GM18861 (cell line): Measurements from ENCODE around the gene CEP126.

Source experiments
- ATAC-seq: cut with Tn5 transposase; IDR thresholded peaks from one replicate; pipeline ENCODE4 v1.9.1; 2021; ENCODE audit not compliant: unreplicated experiment

The CEP126 gene

DNA sequence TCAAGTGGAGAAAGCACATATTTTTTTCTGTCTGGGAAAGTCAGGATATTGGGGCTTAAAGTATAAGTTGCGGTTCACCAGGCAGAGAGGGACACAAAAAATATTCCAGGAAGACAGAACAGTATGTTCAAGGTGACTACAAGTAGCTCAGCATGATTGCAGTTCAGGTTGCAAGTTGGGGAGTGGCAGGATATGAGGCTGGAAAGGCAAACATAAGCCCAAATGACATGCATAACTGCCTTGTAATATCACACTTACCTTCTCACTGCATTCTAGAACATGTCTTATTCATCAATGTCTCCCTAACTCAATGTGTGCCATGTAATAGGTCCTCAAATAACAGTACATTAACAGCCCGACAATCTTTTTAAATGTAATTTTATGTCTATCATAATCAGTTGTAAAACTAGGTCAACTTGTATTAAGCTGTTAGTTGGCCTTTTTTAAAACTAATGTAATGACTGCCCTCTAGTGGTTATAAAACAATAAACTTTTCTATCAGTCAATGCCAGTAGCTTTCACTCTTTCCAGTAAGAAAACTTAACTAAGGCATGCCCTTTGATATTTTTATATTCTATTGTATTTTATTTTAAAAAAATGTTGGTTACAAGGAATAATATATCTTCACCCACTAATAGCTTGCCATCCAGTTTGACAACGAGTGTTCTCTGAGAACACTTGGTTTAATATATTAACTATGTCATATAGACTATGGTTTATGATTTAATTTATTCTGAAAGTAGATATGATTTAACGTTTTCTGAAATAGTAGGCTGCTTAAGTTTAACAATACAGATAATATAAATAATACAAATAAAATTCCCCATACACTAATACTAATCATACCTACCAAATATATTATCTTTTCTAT is 93.0 kb downstream of the CEP126 start:
- ATAC-seq = peak; percentile 91

DNA sequence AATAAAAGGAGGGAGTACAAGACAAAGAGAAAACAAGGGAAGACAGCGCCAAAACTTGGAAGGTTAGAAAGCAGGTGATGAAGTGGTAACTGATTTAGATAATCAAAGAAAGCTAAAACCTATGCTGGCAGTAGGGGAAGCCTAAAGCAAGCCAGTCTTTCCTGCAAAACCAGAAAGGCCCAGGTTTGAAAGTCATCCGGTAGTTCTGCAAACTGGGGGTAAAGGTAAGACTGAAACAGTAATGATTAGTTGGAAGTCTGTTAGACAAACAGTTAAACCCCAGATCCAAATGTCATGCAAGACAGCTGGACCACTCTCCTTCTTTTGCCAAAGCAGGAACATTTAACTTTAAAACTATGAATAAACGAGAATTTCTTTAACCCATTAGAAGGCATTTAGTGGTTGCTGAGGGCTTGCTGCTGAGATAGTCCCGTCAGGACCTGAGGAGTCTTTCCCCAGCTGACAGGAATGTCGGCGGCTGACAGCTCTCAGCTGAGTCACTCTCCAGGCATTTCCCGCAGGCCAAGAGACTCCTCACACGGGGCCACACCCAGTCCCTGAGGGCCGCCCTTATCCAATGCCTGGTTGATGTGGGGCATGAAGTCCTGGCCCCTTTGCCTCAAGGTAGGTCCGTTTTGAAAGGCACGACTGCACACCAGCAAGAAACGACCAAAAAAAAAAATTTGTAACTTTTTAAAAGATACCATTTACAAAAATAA is 96.1 kb downstream of the CEP126 start:
- ATAC-seq = no peak

DNA sequence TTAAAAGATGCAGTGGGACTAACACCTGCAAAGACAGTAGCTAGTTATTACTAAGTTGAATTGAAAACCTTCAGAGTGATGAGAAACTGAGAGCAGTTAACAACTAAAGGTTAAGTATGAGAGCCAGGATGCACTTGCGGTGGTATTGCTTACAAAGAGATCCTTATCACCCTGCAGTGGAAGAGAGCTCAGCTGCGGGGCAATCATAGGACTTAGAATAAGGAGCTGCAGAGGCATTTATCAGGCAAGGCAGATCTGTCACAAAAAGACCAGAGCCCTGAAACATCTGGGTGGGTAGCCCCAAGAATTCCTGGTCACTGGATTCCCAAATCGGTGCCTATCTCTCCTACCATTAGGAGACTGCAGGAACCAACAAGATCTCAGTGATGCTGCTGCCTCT is 98.1 kb downstream of the CEP126 start:
- no peak for ATAC-seq

DNA sequence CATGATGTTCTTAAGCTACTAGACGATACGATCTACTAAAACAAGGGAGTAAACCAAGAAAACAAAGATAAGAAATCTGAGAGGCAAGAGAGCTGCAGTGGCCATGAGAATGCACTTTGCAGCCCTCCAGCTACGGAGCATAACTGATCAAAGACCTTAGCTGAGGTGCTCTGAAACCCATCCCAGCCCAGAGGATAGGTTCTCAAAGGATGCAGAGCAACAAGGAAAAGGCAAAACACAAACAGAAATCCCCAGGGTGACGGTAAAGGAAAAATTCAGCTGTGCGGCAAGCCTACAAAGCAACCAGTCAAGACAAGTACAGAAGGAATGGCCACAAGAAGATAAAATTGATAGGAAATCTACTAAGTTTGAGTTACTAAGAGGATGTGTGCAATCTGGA is 99.9 kb downstream of the CEP126 start:
- ATAC-seq = no peak

DNA sequence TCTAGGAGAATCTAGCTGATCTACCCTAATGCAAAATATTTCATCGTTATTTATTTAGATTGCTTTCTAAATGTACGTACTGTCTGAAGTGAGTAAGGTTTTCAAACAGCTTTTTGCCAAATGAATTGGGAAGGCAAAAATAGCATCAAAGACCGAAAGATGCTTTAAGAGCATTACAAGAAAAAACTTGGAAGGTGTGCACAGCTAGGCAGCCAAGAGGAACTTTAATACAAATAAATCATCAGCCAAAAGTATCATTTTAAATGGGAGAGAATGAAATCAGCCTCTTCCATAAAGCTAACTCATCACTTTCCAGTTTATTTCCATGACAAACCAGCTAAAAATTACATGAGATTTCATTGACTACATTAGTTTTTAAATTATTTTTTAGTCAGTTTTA is 102.2 kb downstream of the CEP126 start:
- ATAC-seq = no peak

DNA sequence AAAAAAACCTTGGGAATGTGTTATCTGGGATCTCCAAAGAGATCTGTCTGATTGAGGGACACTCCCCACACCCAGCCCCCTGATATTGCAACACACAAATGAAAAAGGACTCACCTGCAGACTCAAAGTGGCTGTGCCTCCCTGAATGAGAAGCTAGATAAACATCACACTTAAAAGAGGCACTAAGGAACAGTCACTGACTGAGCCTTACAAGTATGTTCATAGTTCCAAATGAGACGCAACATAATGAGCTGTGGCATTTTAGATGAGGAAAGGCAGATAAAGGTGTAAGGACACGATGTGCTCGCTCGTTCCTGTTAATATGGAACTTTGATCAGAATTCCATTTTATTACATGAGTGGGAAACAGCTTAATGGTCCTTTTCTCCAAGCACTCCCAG is 111.4 kb downstream of the CEP126 start:
- no peak for ATAC-seq

DNA sequence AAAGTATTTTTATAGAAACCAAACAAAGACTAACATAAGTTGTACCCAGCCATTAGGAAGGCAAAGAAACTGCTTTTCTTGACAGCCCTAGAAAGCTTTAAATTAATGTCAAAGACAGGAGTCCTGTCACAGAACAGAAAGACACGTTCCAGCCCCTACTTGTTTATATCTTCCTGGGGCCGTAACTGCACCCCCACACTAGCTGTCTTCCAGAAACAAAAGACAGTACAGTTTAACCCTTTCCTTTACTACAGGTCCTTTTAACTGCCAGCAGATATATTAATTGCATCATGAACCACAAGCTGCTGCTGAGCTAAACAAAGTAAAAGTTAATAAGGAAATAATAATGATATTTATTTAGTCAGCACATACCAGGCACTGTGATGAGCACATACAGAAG is 112.1 kb downstream of the CEP126 start:
- ATAC-seq = no peak

DNA sequence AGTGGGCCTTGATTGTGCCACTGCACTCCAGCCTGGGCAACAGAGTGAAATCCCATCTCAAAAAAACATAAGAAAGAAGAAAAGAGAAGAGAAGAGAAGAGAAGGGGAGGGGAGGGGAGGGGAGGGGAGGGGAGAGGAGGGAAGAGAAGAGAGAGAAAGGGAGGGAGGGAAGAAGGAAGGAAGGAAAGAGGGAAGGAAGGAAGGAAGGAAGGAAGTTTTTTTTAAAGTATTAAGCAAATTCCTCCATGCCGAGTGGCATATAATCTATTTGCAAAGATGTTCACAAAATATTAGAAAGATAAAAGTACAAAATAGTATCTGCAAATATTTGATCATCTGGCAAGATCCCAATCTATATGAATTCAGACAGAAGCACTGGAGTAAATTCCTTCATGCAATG is 121.9 kb downstream of the CEP126 start:
- no peak for ATAC-seq

DNA sequence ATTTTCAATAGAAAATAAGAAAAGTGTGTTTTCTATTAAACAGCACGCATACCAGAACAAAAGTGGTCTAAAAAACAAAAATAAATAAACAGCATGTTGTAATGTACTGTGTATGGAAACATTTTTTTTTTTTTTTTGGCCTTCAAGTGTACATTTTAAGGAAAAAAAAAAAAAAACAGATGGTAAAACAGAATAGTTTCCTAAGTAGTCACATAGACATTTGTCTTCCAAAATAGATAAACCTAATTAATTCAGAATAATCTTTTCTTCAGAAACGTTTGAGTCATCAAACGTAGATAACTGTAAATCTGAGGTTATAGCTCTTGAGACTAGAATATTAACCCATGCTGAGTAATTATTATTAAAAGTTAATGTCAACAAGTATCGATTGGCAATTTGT is 132.0 kb downstream of the CEP126 start:
- no peak for ATAC-seq

DNA sequence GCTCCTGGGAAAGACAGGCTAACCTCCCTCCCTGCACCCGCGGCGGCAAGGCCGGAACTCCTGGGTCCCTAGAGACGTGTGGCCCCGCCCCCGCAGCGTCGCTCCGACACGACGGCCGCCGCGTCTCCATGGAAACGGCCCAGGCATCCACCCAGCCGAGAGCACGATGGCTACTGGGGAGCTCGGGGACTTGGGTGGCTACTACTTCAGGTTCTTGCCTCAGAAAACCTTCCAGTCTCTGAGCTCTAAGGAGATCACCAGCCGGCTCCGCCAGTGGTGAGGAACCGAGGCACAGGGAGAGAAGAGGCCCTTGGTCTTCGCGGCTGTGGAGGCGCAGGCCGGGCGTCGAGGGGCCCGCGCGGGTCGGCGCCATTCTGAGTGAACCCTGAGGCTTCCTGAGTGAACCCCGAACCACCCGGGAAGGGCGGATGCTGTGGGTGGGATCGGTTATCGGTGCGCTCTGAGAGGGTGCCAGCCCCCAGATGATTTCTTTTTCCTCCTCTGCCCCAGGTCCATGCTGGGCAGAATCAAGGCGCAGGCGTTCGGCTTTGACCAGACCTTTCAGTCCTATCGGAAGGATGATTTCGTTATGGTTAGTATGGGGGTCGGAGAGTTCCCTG is 132.6 kb downstream of the CEP126 start, which contains the start of gene CFAP300:
Gene CFAP300 (plus strand): TSS at position 133 of the 620 bp plus-strand sequence. CDS start 34 bp downstream, at position 167.
- ATAC-seq = no peak
